ENCODE measurements around the gene ADAMTS16.

DNA sequence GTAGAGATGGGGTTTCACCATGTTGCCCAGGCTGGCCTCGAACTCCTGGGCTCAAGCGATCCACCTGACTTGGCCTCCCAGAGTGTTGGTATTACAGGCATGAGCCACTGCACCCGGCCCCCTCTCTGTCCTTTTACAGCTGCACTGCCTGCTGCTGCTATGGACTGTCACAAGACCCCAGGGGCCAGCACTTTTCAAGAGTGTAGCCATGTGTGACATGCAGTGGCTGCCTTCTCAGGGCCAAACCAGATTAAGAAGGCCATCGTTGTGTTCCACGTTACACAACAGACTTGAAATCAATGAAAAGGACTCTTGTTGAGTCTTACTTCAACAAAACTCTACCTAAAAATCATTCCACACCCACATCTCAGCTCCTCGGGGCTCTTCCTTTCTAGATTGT is 203.4 kb downstream of the ADAMTS16 start:
- TF ChIP-seq POLR2A (IDR thresholded peaks at IDR 0.05) (no peak), EP300 (IDR thresholded peaks at IDR 0.05) (no peak), POLR2AphosphoS5 (IDR thresholded peaks at IDR 0.05) (no peak)
- TF ChIP-seq, protein P1, sequence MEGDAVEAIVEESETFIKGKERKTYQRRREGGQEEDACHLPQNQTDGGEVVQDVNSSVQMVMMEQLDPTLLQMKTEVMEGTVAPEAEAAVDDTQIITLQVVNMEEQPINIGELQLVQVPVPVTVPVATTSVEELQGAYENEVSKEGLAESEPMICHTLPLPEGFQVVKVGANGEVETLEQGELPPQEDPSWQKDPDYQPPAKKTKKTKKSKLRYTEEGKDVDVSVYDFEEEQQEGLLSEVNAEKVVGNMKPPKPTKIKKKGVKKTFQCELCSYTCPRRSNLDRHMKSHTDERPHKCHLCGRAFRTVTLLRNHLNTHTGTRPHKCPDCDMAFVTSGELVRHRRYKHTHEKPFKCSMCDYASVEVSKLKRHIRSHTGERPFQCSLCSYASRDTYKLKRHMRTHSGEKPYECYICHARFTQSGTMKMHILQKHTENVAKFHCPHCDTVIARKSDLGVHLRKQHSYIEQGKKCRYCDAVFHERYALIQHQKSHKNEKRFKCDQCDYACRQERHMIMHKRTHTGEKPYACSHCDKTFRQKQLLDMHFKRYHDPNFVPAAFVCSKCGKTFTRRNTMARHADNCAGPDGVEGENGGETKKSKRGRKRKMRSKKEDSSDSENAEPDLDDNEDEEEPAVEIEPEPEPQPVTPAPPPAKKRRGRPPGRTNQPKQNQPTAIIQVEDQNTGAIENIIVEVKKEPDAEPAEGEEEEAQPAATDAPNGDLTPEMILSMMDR (IDR thresholded peaks at IDR 0.05), result no peak
